ENCODE data around the gene SNRPA1. TPM values are rescaled to one million over a fixed set of nuclear protein-coding genes. Genes with fewer than 3 reads are reported as not detected.

Gene SNRPA1
- total RNA-seq, 1 donor from 2014 or later: 114 TPM

- intact Hi-C loops (cut with micrococcal nuclease): loop anchor here (1.0 to 5.0 kb wide), 6 partner anchors 14 to 332 kb away; partner anchors contain the start of genes SELENOS, SNRPA1 and TM2D3
Observed at GRCh38 chr15:101320501-101321052, 25.5 kb upstream of the SNRPA1 start.

DNA sequence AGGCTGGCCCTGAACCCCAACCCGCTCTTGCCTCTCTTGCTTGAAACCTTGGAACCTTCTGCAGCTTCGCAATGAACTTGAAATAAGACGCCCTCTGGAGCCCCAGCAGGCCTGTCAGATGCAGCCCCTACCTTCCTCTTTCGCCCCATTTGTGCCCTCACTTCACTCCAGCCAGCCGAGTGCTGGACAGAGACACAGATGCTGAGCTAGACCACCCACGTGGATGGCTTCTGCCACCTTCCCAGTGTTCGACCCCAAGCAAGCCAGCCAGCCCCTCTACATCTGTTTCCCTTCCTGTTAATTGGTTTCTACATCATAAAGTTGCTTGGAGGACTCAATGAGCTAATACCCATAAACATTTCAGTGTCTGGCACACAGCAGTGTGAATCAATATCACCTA lies 23.8 kb upstream of the SNRPA1 start:
- intact Hi-C loops (cut with micrococcal nuclease): no loop called here

DNA sequence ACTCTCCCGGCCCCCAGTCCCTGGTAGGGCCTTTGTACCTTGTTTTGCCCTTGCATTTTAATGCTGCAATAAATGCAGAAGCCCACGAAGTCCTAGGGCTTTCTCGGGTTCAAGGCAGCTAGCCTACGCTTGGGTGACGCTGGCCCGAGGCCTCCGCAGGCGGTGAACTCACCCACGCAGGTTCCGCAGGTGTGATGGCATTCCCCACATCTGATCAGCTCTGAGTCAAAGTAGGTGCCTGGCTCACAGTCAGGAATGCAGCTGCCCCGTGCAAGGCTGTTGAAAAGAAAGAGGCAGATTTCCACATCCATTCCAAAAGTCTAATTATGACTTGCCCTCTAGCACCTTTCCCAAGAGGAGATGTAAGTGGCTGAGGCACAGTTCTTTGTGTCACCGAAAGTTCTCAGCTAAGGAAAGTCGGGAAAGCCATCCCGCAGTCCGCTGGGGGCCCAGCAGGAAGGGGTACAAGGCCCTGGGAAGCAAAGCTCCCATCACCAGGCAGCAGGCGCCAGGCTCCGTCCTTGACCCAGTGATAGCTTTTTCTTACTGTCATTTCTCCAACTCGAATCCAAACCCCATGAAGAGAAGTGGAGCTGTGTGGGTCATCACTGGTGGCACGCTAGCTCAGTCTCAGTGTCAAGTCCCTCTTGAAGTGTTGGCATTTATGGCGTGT lies 23.2 kb upstream of the SNRPA1 start:
- intact Hi-C loops (cut with micrococcal nuclease): no loop called here

GRCh38 chr15:101317336-101317872 lies 22.4 kb upstream of the SNRPA1 start:
- intact Hi-C loops (cut with micrococcal nuclease): no loop called here

GRCh38 chr15:101316529-101316928 lies 21.5 kb upstream of the SNRPA1 start:
- intact Hi-C loops (cut with micrococcal nuclease): no loop called here

- intact Hi-C loops (cut with micrococcal nuclease): no loop called here
Observed at GRCh38 chr15:101315736-101316135, 20.7 kb upstream of the SNRPA1 start.

DNA sequence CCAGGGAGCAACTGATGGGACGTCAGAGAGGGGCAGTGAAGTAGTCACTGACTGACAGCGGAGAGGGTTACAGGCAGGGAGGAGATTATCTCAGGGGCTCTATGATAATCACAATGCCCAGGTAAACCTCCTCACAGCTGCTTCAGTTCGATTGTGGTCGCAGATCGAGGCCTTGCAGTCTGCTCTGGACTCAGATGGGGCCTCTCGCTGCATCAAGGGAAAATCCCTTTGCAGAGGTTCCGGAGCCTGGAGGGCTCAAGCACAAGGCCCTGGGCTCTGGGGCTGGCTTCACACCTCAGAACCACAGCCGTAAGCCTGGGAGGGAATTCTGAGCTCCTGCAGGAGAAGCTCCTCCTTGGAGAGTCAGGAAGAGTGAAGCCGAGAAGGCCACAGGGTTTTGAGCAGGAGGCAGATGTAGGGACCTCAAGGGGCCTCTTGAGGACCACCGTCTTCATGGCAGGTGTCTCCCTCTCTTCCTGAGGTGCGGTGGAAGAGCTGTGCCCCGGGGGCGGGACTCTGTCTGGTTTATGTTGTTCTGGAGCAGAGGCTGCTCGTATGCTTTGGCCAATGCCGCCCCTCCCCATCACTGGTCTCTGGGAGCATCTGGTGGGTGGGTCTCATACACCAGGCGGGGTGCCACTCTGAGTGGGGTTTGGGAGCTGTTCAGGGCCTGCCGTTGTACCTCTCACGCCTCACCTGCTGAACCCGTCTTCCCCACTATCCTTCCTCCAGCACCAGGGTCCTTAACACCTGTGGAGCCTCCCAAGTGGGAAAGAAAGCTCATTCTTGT lies 19.5 kb upstream of the SNRPA1 start:
- intact Hi-C loops (cut with micrococcal nuclease): no loop called here

- intact Hi-C loops (cut with micrococcal nuclease): no loop called here
Observed at GRCh38 chr15:101313041-101313761, 18.2 kb upstream of the SNRPA1 start.

DNA sequence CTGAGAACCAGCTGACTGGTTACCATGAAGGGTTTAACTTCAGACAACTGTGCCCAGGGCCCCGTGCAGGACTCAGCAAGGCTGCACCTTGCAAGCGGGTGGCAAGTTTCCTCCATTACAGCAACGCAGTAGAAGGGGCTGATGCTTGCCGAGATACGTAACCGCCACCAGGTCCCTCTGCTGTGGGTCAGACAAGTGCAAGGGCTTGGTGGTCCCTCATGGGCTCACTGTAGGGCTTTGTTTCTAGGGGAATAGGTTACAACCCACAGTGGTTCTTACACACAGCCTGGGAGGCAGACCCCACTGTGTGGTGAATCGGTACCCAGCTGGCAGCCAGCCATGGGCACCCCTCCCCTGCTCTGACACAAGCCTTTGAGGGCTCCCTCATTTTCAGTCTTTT lies 15.5 kb upstream of the SNRPA1 start:
- intact Hi-C loops (cut with micrococcal nuclease): no loop called here

- intact Hi-C loops (cut with micrococcal nuclease): no loop called here
Observed at GRCh38 chr15:101310161-101310480, 15.1 kb upstream of the SNRPA1 start.

- intact Hi-C loops (cut with micrococcal nuclease): no loop called here
Observed at GRCh38 chr15:101309436-101310160, 14.6 kb upstream of the SNRPA1 start.

GRCh38 chr15:101308604-101309435 lies 13.8 kb upstream of the SNRPA1 start:
- intact Hi-C loops (cut with micrococcal nuclease): no loop called here

DNA sequence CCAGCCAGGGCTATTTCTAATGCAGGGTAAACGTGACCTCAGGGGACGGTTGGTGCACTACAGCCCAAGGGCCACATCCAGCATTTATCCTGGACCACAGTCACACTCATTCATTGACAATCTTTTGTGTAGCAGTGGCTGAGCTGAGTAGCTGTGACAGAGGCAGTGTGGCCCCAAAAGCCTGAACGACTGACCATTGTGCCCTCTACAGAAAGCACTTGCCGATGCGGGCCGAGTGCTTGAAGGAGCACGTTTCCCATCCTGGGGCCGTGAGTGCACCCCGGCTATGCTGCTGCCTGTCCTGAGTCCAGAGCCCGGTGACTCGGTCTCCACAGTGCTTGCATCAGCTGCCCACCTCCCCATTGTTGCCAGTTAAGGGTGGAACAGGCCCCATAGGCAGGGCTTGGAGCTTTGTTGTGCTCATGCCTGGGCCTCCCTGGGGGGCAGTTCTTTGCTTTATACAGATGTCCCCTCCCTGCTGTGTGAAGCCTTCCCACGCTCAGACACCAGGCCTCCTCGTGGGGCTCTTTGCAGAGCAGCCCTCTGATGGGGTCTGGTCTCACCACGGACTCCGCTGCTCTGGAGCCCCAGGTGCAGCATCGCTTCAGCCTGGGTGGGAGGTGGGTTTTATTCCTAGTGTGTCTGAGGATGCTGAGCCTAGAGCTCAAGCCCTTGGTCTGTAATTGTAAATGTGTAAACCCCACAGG lies 13.0 kb upstream of the SNRPA1 start:
- intact Hi-C loops (cut with micrococcal nuclease): no loop called here

DNA sequence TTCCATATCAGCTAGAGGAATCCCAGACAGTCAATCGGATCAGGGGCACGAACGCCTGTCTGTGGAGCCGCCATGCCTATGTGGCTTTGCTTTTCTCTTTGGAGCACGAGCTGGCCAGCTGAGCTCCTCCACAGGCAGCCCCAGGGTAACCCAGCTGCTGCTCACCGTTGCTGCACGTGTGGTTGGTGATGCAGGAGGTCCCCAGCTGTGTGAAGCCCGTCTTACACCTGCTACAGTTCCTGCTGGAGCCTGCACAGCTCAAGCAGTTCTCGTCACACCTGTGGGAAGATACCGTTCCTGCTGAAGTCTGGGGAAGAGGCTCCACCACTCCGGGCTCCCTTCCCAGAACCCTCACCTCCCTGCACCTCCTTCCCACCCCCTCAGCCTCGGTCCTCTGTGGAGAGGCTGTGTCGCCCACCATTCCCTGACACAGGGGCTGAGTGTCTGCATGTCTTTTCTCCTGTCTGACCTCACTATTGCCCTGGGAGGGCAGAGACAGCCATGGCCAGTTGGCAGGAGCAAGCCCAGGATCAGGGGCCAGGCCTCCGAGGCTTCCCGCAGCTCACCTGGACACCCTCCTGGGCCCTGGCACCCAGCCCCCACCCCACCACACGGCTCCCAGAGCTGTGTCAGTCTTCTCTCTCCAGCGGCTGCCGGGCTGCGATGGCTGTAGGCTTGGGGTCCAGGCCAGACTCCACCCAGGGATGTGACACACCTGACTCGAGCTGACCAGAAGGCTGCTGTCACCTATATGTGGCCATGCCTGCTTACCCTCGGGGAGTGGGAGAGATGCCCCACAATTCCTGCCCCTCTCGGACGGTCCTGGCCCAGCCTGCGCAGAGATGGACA lies 12.2 kb upstream of the SNRPA1 start:
- intact Hi-C loops (cut with micrococcal nuclease): no loop called here

DNA sequence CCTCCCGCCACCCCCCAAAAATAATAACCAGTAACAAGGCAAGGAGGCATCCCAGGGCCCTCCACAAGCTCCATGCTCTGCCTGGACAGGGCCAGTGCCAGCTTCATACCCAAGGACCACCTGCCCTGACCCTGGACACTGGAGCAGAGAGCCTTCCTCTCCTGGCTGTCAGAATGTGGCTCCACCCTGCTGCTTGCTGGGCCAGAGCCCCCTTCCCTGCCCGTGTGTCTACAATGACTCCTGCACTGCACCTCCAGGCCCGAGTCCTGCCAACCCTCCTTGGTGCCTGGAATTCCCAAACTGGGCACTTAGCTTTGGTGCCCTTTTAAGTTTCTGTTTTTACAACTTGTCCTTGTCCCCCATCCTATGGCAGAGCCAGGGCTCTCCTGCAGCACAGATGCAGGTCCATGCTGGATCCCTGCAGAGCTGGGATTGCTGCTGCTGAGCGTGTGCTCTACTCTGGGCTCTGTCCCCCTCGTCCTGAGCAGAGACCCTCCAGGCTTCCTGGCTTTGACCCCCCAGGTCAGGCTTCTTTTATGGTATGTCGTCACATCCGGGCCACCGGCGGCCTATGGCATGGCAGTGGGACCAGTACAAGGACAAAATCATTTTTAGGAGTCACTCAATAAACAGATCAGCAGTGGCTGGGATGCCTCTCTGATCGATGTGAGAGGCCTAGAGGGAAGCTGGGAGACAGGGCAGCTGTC lies 11.4 kb upstream of the SNRPA1 start:
- intact Hi-C loops (cut with micrococcal nuclease): no loop called here

- intact Hi-C loops (cut with micrococcal nuclease): no loop called here
Observed at GRCh38 chr15:101305820-101306255, 10.8 kb upstream of the SNRPA1 start.

DNA sequence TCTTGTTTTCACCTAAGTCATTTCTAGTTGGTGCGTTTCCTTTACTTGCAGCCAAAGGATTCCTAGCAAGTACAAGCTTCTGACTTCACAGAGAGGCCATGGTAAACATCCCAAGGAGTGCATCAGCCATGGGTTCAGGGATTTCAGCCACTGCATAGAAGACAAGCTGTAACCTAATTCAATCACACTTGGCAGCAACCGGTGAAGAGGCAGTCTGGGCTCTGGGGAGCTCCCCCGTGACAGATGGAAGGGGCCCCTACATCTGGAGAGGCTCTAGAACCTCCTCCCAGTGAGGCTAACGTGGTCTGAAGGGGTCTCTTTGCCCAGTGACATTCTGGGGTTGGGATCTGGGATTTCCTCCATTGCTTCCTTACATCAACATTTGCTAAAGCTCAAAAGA lies 8.4 kb upstream of the SNRPA1 start:
- intact Hi-C loops (cut with micrococcal nuclease): no loop called here

Measured in T-helper 1 cell treated with Interleukin-12 subunit alpha and Interleukin-12 subunit beta and Interleukin-4 antibody, amounts not matched to agents 30 ng/mL and 1 ng/mL, for 36 hours (primary cell).